Ovary (tissue), 9 donors: ENCODE results near the gene ZPR1. TPM values are rescaled to one million over a fixed set of nuclear protein-coding genes. Genes with fewer than 3 reads are reported as not detected.

Source experiments
- DNase-seq, 5 donors: peaks; one replicate each; pipeline ENCODE4 v3.0.0-alpha.2; 2019 to 2020
- H3K27ac ChIP-seq, 2 donors: fragments of 200-600 bp; one replicate each; pipeline versions ENCODE4 v1.5.1 to v1.8.0; 2019 to 2022
- H3K27me3 ChIP-seq: fragments of 200-600 bp; one replicate; pipeline ENCODE4 v1.8.0; 2022
- H3K36me3 ChIP-seq: fragments of 200-600 bp; sonication (generic); one replicate; pipeline ENCODE4 v1.5.1; 2019
- H3K4me1 ChIP-seq: one replicate; pipeline ENCODE4 v1.8.1; 2013; ENCODE audit warnings: mild to moderate bottlenecking, moderate library complexity; ENCODE audit not compliant: insufficient read depth
- H3K4me3 ChIP-seq: fragments of 200-600 bp; sonication (generic); one replicate; pipeline ENCODE4 v1.5.1; 2017
- H3K9me3 ChIP-seq, 2 donors: fragments of 200-600 bp in 1 of 2; sonication (generic) in 1 of 2; one replicate each; pipeline versions ENCODE4 v1.5.1 to v1.8.1; 2013 to 2019; ENCODE audit warnings: mild to moderate bottlenecking in 1 of 2, moderate library complexity in 1 of 2
- EP300 ChIP-seq: sonication (generic); formaldehyde crosslinking; IDR thresholded peaks from one replicate; pipeline ENCODE4 v1.6.1; 2017; ENCODE audit warnings: antibody characterized with exemption
- POLR2A ChIP-seq: fragments of 450-650 bp; IDR thresholded peaks from one replicate; pipeline ENCODE4 v1.6.1; 2017; ENCODE audit warnings: antibody characterized with exemption, mild to moderate bottlenecking, moderate library complexity
- WGBS, 3 donors: extraction: QIAGEN DNeasy Blood & Tissue Kit in 1 of 3; methylation state at CpG; one replicate each; pipeline versions ENCODE4 v1.1.5 to v1.1.7; 2013 to 2017; 5-methylcytosine and 5-hydroxymethylcytosine counted together
- intact Hi-C, 4 donors: fragments of 100-400 bp; cut with DNase I; formaldehyde crosslinking; loops; one replicate each; pipeline versions ENCODE4 v1.11.0 to v1.15.1; 2022 to 2023
- polyA plus RNA-seq, 2 donors: library from polyadenylated mRNA; stranded (reverse); fragments of 200-250 nt in 1 of 2; fragments of 350-450 nt in 1 of 2; fragmentation: Illumina TruSeq in 1 of 2; extraction: RNeasy Lipid Tissue Mini Kit (QIAGEN cat#74804) in 1 of 2; gene quantifications; one replicate each; pipeline ENCODE4 v1.2.3, GENCODE V29; 2013 to 2014
- total RNA-seq, 7 donors: library from RNA; depleted of rRNA in 2 of 7; stranded (reverse); fragments of >200 nt in 2 of 7; fragmentation: NEBNext Ultra II Directional in 3 of 7; extraction: Animal tissue kit (Norgen Biotek cat#: 25700) in 3 of 7; gene quantifications; one replicate each; pipeline versions ENCODE4 v1.1.0 to v1.2.4, GENCODE V29; 2016 to 2023
- TF ChIP-seq, protein P1 (sequence below), 3 donors: fragments of 450-650 bp in 2 of 3; fragments of 200-600 bp in 1 of 3; IDR thresholded peaks; one replicate each; pipeline versions ENCODE4 v1.5.1 to v1.8.0; 2016 to 2022; ENCODE audit warnings: antibody characterized with exemption in 3 of 3, mild to moderate bottlenecking in 1 of 3
- donor health status: DM: no; HTN: no; CAD: no; lungs with moderate emphysema.
- donor health status: DM: no; HTN: no; CAD: no.
- donor health status: Bipolar disorder and iron deficiency.
- donor health status: DM: yes; HTN: yes; CAD: no.
- donor health status: DM: no; HTN: no; CAD: no.
- donor health status: DM: yes; HTN: yes; CAD: no.

Gene ZPR1
- total and polyA plus RNA-seq, 9 donors = 12.0 to 68.7 (median 37.0) TPM

- intact Hi-C loops = loop anchor here in 1 of 4 donors (10.0 kb wide), 1 partner anchor 428 kb away; no protein-coding TSS in a partner anchor
- no peaks in the 10 kb centered on the region for H3K36me3 ChIP-seq
- TF ChIP-seq, protein P1, sequence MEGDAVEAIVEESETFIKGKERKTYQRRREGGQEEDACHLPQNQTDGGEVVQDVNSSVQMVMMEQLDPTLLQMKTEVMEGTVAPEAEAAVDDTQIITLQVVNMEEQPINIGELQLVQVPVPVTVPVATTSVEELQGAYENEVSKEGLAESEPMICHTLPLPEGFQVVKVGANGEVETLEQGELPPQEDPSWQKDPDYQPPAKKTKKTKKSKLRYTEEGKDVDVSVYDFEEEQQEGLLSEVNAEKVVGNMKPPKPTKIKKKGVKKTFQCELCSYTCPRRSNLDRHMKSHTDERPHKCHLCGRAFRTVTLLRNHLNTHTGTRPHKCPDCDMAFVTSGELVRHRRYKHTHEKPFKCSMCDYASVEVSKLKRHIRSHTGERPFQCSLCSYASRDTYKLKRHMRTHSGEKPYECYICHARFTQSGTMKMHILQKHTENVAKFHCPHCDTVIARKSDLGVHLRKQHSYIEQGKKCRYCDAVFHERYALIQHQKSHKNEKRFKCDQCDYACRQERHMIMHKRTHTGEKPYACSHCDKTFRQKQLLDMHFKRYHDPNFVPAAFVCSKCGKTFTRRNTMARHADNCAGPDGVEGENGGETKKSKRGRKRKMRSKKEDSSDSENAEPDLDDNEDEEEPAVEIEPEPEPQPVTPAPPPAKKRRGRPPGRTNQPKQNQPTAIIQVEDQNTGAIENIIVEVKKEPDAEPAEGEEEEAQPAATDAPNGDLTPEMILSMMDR (IDR thresholded peaks at IDR 0.05) = no peak
- TF ChIP-seq EP300 (no peak), POLR2A (no peak)
- no peak overlapping the region for H3K27ac ChIP-seq
- 80 to 94% (median 87%) methylated on average over 1 of the region's 1 CpG for WGBS, 3 donors
- no peaks in the 10 kb centered on the region for H3K9me3 ChIP-seq
- DNase-seq = no peak
- peaks cover 2% of the 10 kb centered on the region for H3K4me1 ChIP-seq
- no peak overlapping the region for H3K4me3 ChIP-seq
- no peaks in the 10 kb centered on the region for H3K27me3 ChIP-seq
Observed at GRCh38 chr11:116796548-116796947, 8.7 kb upstream of the ZPR1 start.

GRCh38 chr11:116794851-116795250, 7.0 kb upstream of the ZPR1 start:
- Histone ChIP-seq H3K4me3 (no peak overlapping the region), H3K9me3 (no peaks in the 10 kb centered on the region), H3K27ac (no peak overlapping the region), H3K4me1 (peaks cover 4% of the 10 kb centered on the region), H3K36me3 (no peaks in the 10 kb centered on the region), H3K27me3 (no peaks in the 10 kb centered on the region)
- DNase-seq = no peak
- WGBS, 3 donors = 75 to 87% (median 85%) methylated on average over 2 of the region's 2 CpGs
- TF ChIP-seq POLR2A = no peak
- TF ChIP-seq, protein P1 (IDR thresholded peaks at IDR 0.05) = no peak
- no peak for TF ChIP-seq EP300
- intact Hi-C loops = loop anchor here (5.0 to 10.0 kb wide), 4 partner anchors 37 to 437 kb away; partner anchors contain the start of genes APOA1 (in 3 of the 4), PCSK7 (in 1 of the 4) and RNF214 (in 1 of the 4)

GRCh38 chr11:116793772-116794097, 5.9 kb upstream of the ZPR1 start:
- no peak for TF ChIP-seq EP300
- TF ChIP-seq, protein P1 (IDR thresholded peaks at IDR 0.05) = no peak
- no peak for TF ChIP-seq POLR2A
- Histone ChIP-seq H3K27me3 (no peaks in the 10 kb centered on the region), H3K36me3 (no peaks in the 10 kb centered on the region), H3K9me3 (no peaks in the 10 kb centered on the region), H3K4me3 (no peak overlapping the region), H3K27ac (no peak overlapping the region), H3K4me1 (peaks cover 4% of the 10 kb centered on the region)
- 94 to 100% (median 95%) methylated on average over 1 of the region's 1 CpG for WGBS, 3 donors
- intact Hi-C loops = loop anchor here (2.0 to 10.0 kb wide), 5 partner anchors 39 to 439 kb away; partner anchors contain the start of genes APOA1 (in 3 of the 4), PCSK7 (in 1 of the 4) and RNF214 (in 1 of the 4)
- no peak for DNase-seq

DNA sequence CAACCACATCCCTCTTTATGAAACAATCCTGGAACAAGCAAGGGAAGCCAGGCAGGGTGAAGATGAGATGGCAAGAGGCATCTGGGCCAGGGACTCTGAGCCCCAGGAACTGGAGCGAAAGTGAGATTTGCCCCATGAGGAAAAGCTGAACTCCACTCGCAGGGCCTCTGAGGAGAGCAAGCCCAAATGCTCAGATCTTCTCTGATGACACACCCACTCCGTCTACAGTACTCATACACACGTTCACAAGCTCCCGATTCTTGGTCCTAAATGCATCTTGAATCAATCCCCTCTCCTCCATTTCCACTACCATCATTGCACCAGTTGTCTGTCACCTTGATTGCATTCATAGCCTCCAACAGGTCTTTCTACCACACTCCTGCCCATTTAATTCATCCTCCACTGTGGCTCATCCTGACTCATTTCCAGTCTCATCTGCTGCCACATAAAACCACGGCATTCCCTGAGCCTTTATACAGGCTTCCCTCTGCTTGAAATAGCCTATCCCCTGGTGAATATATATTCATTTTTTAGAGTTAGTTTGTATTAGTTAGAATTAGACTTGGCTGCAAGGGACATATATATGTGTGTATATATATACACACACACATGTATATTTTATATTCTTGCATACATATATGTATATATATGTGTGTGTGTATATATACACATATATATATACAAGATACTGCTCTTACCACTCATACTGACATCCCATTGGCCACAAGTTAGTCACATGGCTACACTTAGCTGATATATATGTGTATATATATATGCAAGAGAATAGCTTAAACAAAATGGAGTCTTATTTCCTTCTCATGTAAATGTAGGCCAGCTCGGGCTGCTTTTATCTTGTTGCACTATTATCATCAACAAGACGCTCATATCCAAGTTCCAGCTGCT, 5.3 kb upstream of the ZPR1 start:
- WGBS, 3 donors = 59 to 76% (median 75%) methylated on average over 8 of the region's 8 CpGs
- intact Hi-C loops = loop anchor here (2.0 to 10.0 kb wide), 5 partner anchors 39 to 439 kb away; partner anchors contain the start of genes APOA1 (in 3 of the 4), PCSK7 (in 1 of the 4) and RNF214 (in 1 of the 4)
- no peaks in the 10 kb centered on the region for H3K36me3 ChIP-seq
- H3K9me3 ChIP-seq = no peaks in the 10 kb centered on the region
- DNase-seq = no peak
- TF ChIP-seq EP300 (no peak), POLR2A (no peak)
- TF ChIP-seq, protein P1 (IDR thresholded peaks at IDR 0.05) = no peak
- H3K27ac ChIP-seq = no peak overlapping the region
- H3K4me3 ChIP-seq = no peak overlapping the region
- H3K4me1 ChIP-seq = peaks cover 6% of the 10 kb centered on the region
- H3K27me3 ChIP-seq = no peaks in the 10 kb centered on the region
